B cell (primary cell): ENCODE results near the gene PDIA4.

ENCODE experiments used
- EZH2 ChIP-seq: IDR thresholded peaks from 2 replicates; pipeline ENCODE4 v1.6.1; 2012; ENCODE audit warnings: borderline replicate concordance, low read depth, mild to moderate bottlenecking, moderate library complexity, low read length; ENCODE audit not compliant: insufficient read depth, poor library complexity, severe bottlenecking
- TF ChIP-seq, protein P1 (sequence below): fragments of 200-600 bp; IDR thresholded peaks from one replicate; pipeline ENCODE4 v1.8.0; 2022; ENCODE audit warnings: antibody characterized with exemption, mild to moderate bottlenecking

DNA sequence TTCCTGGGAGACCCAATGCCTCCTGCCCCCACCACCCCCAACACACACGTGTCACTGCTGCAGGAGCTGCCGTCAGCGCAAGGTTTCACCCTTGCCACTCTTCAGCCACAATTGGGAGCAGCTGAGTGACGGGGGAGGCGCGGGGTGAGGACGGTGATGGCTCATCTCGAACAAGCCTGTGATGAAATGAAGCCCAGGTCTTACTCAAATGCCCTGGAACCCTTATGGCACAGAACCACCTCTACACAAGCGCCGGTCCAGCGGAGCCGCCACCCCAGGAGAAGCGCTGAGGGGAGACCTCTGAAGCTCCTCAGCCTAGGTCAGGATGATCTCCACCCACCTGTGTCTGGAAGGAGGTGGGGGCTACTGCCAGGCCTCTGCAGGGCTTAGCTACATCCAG lies 25.7 kb downstream of the PDIA4 start:
- TF ChIP-seq, protein P1, sequence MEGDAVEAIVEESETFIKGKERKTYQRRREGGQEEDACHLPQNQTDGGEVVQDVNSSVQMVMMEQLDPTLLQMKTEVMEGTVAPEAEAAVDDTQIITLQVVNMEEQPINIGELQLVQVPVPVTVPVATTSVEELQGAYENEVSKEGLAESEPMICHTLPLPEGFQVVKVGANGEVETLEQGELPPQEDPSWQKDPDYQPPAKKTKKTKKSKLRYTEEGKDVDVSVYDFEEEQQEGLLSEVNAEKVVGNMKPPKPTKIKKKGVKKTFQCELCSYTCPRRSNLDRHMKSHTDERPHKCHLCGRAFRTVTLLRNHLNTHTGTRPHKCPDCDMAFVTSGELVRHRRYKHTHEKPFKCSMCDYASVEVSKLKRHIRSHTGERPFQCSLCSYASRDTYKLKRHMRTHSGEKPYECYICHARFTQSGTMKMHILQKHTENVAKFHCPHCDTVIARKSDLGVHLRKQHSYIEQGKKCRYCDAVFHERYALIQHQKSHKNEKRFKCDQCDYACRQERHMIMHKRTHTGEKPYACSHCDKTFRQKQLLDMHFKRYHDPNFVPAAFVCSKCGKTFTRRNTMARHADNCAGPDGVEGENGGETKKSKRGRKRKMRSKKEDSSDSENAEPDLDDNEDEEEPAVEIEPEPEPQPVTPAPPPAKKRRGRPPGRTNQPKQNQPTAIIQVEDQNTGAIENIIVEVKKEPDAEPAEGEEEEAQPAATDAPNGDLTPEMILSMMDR, result no peak
- no peak for TF ChIP-seq EZH2
